DOHH2 (cell line): ENCODE measurements around the gene CSTA.

Experiments
- H3F3A ChIP-seq: fragments of 200-600 bp; sonication (generic), shearing (Covaris generic); 2 replicates; pipeline ENCODE4 v1.6.0; 2016; ENCODE audit warnings: antibody characterized with exemption, mild to moderate bottlenecking; ENCODE audit not compliant: control insufficient read depth, insufficient read depth
- H3K27ac ChIP-seq: fragments of 200-600 bp; sonication (generic); 2 replicates; pipeline ENCODE4 v1.5.1; 2014; ENCODE audit warnings: low read depth, mild to moderate bottlenecking, low read length, moderate library complexity
- H3K27me3 ChIP-seq: fragments of 200-600 bp; sonication (generic); 2 replicates; pipeline ENCODE4 v1.6.1; 2014; ENCODE audit warnings: mild to moderate bottlenecking, low read length, mixed read lengths; ENCODE audit not compliant: control insufficient read depth
- H3K36me3 ChIP-seq: fragments of 200-600 bp; sonication (generic); 2 replicates; pipeline ENCODE4 v1.6.1; 2014; ENCODE audit warnings: mild to moderate bottlenecking, low read length, moderate library complexity, mixed read lengths; ENCODE audit not compliant: control insufficient read depth
- H3K4me1 ChIP-seq: fragments of 200-600 bp; sonication (generic); 2 replicates; pipeline ENCODE4 v1.6.1; 2014; ENCODE audit warnings: mild to moderate bottlenecking, low read length, mixed read lengths; ENCODE audit not compliant: control insufficient read depth
- H3K4me2 ChIP-seq: fragments of 200-600 bp; sonication (generic); 2 replicates; pipeline ENCODE4 v1.6.0; 2014; ENCODE audit warnings: mild to moderate bottlenecking, low read length, moderate library complexity
- H3K4me3 ChIP-seq: fragments of 200-600 bp; sonication (generic); 2 replicates; pipeline ENCODE4 v1.5.1; 2014; ENCODE audit warnings: mild to moderate bottlenecking, low read length, mixed read lengths
- H3K79me2 ChIP-seq: fragments of 200-600 bp; sonication (generic); 2 replicates; pipeline ENCODE4 v1.6.1; 2014; ENCODE audit warnings: mild to moderate bottlenecking, low read length, mixed read lengths; ENCODE audit not compliant: control insufficient read depth
- H3K9me2 ChIP-seq: fragments of 200-600 bp; sonication (generic); replicated peaks from 2 replicates; pipeline ENCODE4 v1.6.1; 2014; ENCODE audit warnings: mild to moderate bottlenecking, low read length, mixed read lengths; ENCODE audit not compliant: control insufficient read depth
- H3K9me3 ChIP-seq: fragments of 200-600 bp; sonication (generic); 2 replicates; pipeline ENCODE4 v1.6.1; 2014; ENCODE audit warnings: antibody characterized with exemption, low read length, mixed read lengths; ENCODE audit not compliant: control insufficient read depth, insufficient read depth
- H4K20me1 ChIP-seq: fragments of 200-600 bp; sonication (generic); 2 replicates; pipeline ENCODE4 v1.6.0; 2014; ENCODE audit warnings: low read depth, mild to moderate bottlenecking, antibody characterized with exemption, low read length, moderate library complexity; ENCODE audit not compliant: control insufficient read depth, insufficient read depth
- CTCF ChIP-seq: fragments of 200-600 bp; sonication (generic); IDR thresholded peaks from one replicate; pipeline ENCODE4 v1.5.1; 2014; ENCODE audit warnings: antibody characterized with exemption, mild to moderate bottlenecking, low read depth, low read length; ENCODE audit not compliant: poor library complexity, severe bottlenecking
- EZH2phosphoT487 ChIP-seq: fragments of 200-600 bp; sonication (generic); IDR thresholded peaks from 2 replicates; pipeline ENCODE4 v1.6.1; 2017; ENCODE audit warnings: borderline replicate concordance, mild to moderate bottlenecking, antibody characterized with exemption, low read length, moderate library complexity, mixed read lengths

Gene CSTA

GRCh38 chr3:122307976-122308375 lies 17.1 kb upstream of the CSTA start:
- Histone ChIP-seq H3K9me2 (no peaks in the 10 kb centered on the region), H3F3A (no peaks in the 10 kb centered on the region), H3K79me2 (no peaks in the 10 kb centered on the region), H4K20me1 (no peaks in the 10 kb centered on the region), H3K27ac (no peak overlapping the region), H3K4me2 (no peak overlapping the region), H3K36me3 (no peaks in the 10 kb centered on the region), H3K27me3 (peaks cover 8% of the 10 kb centered on the region; the same call in 1 of the 2 replicates), H3K4me1 (no peaks in the 10 kb centered on the region), H3K4me3 (no peak overlapping the region), H3K9me3 (no peaks in the 10 kb centered on the region)
- TF ChIP-seq EZH2phosphoT487 (no peak), CTCF (no peak)

GRCh38 chr3:122310361-122310760 lies 14.7 kb upstream of the CSTA start:
- no peaks in the 10 kb centered on the region for H3K9me2 ChIP-seq
- H4K20me1 ChIP-seq = no peaks in the 10 kb centered on the region
- H3K27ac ChIP-seq = no peak overlapping the region
- H3K4me1 ChIP-seq = no peaks in the 10 kb centered on the region
- TF ChIP-seq EZH2phosphoT487 = no peak
- TF ChIP-seq CTCF = no peak
- H3K27me3 ChIP-seq = peaks cover 8% of the 10 kb centered on the region; the same call in 1 of the 2 replicates
- H3K36me3 ChIP-seq = no peaks in the 10 kb centered on the region
- no peaks in the 10 kb centered on the region for H3F3A ChIP-seq
- no peaks in the 10 kb centered on the region for H3K79me2 ChIP-seq
- H3K9me3 ChIP-seq = no peaks in the 10 kb centered on the region
- no peak overlapping the region for H3K4me3 ChIP-seq
- H3K4me2 ChIP-seq = no peak overlapping the region

- H3K9me2 ChIP-seq = no peaks in the 10 kb centered on the region
- H4K20me1 ChIP-seq = no peaks in the 10 kb centered on the region
- H3F3A ChIP-seq = no peaks in the 10 kb centered on the region
- no peak overlapping the region for H3K4me2 ChIP-seq
- H3K4me3 ChIP-seq = no peak overlapping the region
- no peaks in the 10 kb centered on the region for H3K36me3 ChIP-seq
- H3K9me3 ChIP-seq = no peaks in the 10 kb centered on the region
- TF ChIP-seq EZH2phosphoT487 = no peak
- no peak for TF ChIP-seq CTCF
- H3K79me2 ChIP-seq = no peaks in the 10 kb centered on the region
- no peaks in the 10 kb centered on the region; the same call in 1 of the 2 replicates for H3K27me3 ChIP-seq
- H3K27ac ChIP-seq = no peak overlapping the region
- H3K4me1 ChIP-seq = no peaks in the 10 kb centered on the region
Measured at GRCh38 chr3:122312826-122313225, 12.2 kb upstream of the CSTA start.
